Activated T-cell treated with anti-CD3 and anti-CD28 coated beads, Interleukin-2, amount 50 U/mL, for 4 hours (primary cell): ENCODE results near the gene NALCN. TPM values are rescaled to one million over a fixed set of nuclear protein-coding genes. Genes with fewer than 3 reads are reported as not detected.

Source experiments
- ATAC-seq, 2 donors: fragments of 200-7000 bp; cut with Tn5 transposase; one replicate each; pipeline ENCODE4 v1.10.0; 2021
- DNase-seq: peaks from one replicate; pipeline ENCODE4 v3.0.0-alpha.2; 2020
- H3K27me3 Mint-ChIP-seq: one replicate; pipeline ENCODE4 v1.8.0; 2021; ENCODE audit warnings: low read depth, mixed read lengths
- H3K36me3 Mint-ChIP-seq: one replicate; pipeline ENCODE4 v1.8.0; 2022; ENCODE audit warnings: mixed read lengths; ENCODE audit not compliant: insufficient read depth
- H3K4me1 Mint-ChIP-seq: one replicate; pipeline ENCODE4 v1.8.0; 2021; ENCODE audit warnings: low read depth, mixed read lengths
- H3K4me3 Mint-ChIP-seq: one replicate; pipeline ENCODE4 v1.8.0; 2021; ENCODE audit warnings: mild to moderate bottlenecking, moderate library complexity, mixed read lengths
- H3K9me3 Mint-ChIP-seq: one replicate; pipeline ENCODE4 v1.8.0; 2021; ENCODE audit warnings: mixed read lengths
- total RNA-seq, 3 donors: library from RNA; stranded (reverse); gene quantifications; one replicate each; pipeline ENCODE4 v1.2.1, GENCODE V29; 2021

Gene NALCN
- total RNA-seq, 3 donors from 2014 or later: not detected

GRCh38 chr13:101026328-101026727 lies 390.0 kb downstream of the NALCN start:
- Mint-ChIP-seq H3K9me3 (peaks cover 3% of the 10 kb centered on the region), H3K36me3 (no peaks in the 10 kb centered on the region), H3K4me3 (no peak overlapping the region), H3K4me1 (no peaks in the 10 kb centered on the region), H3K27me3 (peaks cover 3% of the 10 kb centered on the region)
- DNase-seq (no peak), ATAC-seq (no peak)

- H3K27me3 Mint-ChIP-seq: peaks cover 3% of the 10 kb centered on the region
- no peaks in the 10 kb centered on the region for H3K4me1 Mint-ChIP-seq
- DNase-seq (no peak), ATAC-seq (no peak)
- peaks cover 2% of the 10 kb centered on the region for H3K9me3 Mint-ChIP-seq
- no peak overlapping the region for H3K4me3 Mint-ChIP-seq
- H3K36me3 Mint-ChIP-seq: no peaks in the 10 kb centered on the region
These were observed 390.4 kb downstream of the NALCN start for GRCh38 chr13:101025925-101026324.

- H3K36me3 Mint-ChIP-seq: no peaks in the 10 kb centered on the region
- peaks cover 3% of the 10 kb centered on the region for H3K27me3 Mint-ChIP-seq
- no peaks in the 10 kb centered on the region for H3K9me3 Mint-ChIP-seq
- ATAC-seq (no peak), DNase-seq (no peak)
- no peak overlapping the region for H3K4me3 Mint-ChIP-seq
- H3K4me1 Mint-ChIP-seq: no peaks in the 10 kb centered on the region
These were observed 390.8 kb downstream of the NALCN start for GRCh38 chr13:101025519-101025918.

- H3K27me3 Mint-ChIP-seq: peaks cover 11% of the 10 kb centered on the region
- ATAC-seq: no peak
- no peaks in the 10 kb centered on the region for H3K36me3 Mint-ChIP-seq
- H3K4me1 Mint-ChIP-seq: no peaks in the 10 kb centered on the region
- DNase-seq: no peak
- no peak overlapping the region for H3K4me3 Mint-ChIP-seq
- H3K9me3 Mint-ChIP-seq: no peaks in the 10 kb centered on the region
These were observed 397.2 kb downstream of the NALCN start for GRCh38 chr13:101019126-101019525.

GRCh38 chr13:101018720-101019119 lies 397.6 kb downstream of the NALCN start:
- H3K4me1 Mint-ChIP-seq: no peaks in the 10 kb centered on the region
- peaks cover 11% of the 10 kb centered on the region for H3K27me3 Mint-ChIP-seq
- DNase-seq: no peak
- H3K4me3 Mint-ChIP-seq: no peak overlapping the region
- ATAC-seq: no peak
- no peaks in the 10 kb centered on the region for H3K9me3 Mint-ChIP-seq
- no peaks in the 10 kb centered on the region for H3K36me3 Mint-ChIP-seq

GRCh38 chr13:101017123-101017872 lies 399.0 kb downstream of the NALCN start:
- ATAC-seq (no peak), DNase-seq (no peak)
- no peak overlapping the region for H3K4me3 Mint-ChIP-seq
- H3K36me3 Mint-ChIP-seq: no peaks in the 10 kb centered on the region
- H3K9me3 Mint-ChIP-seq: no peaks in the 10 kb centered on the region
- no peaks in the 10 kb centered on the region for H3K4me1 Mint-ChIP-seq
- peaks cover 11% of the 10 kb centered on the region for H3K27me3 Mint-ChIP-seq

GRCh38 chr13:101016475-101016874 lies 399.8 kb downstream of the NALCN start:
- Mint-ChIP-seq H3K9me3 (no peaks in the 10 kb centered on the region), H3K36me3 (no peaks in the 10 kb centered on the region), H3K27me3 (peaks cover 14% of the 10 kb centered on the region), H3K4me1 (no peaks in the 10 kb centered on the region), H3K4me3 (no peak overlapping the region)
- no peak for ATAC-seq
- DNase-seq: no peak

- ATAC-seq: no peak
- H3K27me3 Mint-ChIP-seq: peaks cover 19% of the 10 kb centered on the region
- no peaks in the 10 kb centered on the region for H3K9me3 Mint-ChIP-seq
- H3K4me3 Mint-ChIP-seq: no peak overlapping the region
- no peak for DNase-seq
- H3K4me1 Mint-ChIP-seq: no peaks in the 10 kb centered on the region
- H3K36me3 Mint-ChIP-seq: no peaks in the 10 kb centered on the region
These were observed 403.1 kb downstream of the NALCN start for GRCh38 chr13:101013245-101013644.

- no peaks in the 10 kb centered on the region for H3K4me1 Mint-ChIP-seq
- no peak for DNase-seq
- ATAC-seq: no peak
- H3K9me3 Mint-ChIP-seq: no peaks in the 10 kb centered on the region
- H3K36me3 Mint-ChIP-seq: no peaks in the 10 kb centered on the region
- no peak overlapping the region for H3K4me3 Mint-ChIP-seq
- H3K27me3 Mint-ChIP-seq: peaks cover 15% of the 10 kb centered on the region
These were observed 406.2 kb downstream of the NALCN start for GRCh38 chr13:101010100-101010499.

- Mint-ChIP-seq H3K27me3 (peaks cover 12% of the 10 kb centered on the region), H3K4me3 (no peak overlapping the region), H3K4me1 (no peaks in the 10 kb centered on the region), H3K36me3 (no peaks in the 10 kb centered on the region), H3K9me3 (no peaks in the 10 kb centered on the region)
- ATAC-seq: no peak
- no peak for DNase-seq
These were observed 409.1 kb downstream of the NALCN start for GRCh38 chr13:101007245-101007644.

Other genes starting within 250 kb of the NALCN start
- gene ITGBL1, start 36.2 kb upstream of the NALCN start, total RNA-seq: under 1 TPM in 1 of 3 donors, not detected in 2; 0.11 TPM